Gastrocnemius medialis (tissue), 4 donors: ENCODE data around the gene WDR81.

Experiments used
- CTCF ChIP-seq, 5 experiments: fragments of 450-650 bp in 3 of 5; fragments of 200-600 bp in 2 of 5; sonication (generic) in 2 of 5; IDR thresholded peaks in 4 of 5; conservative IDR thresholded peaks in 1 of 5; 1 replicate in 4 of 5; 2 replicates in 1 of 5; pipeline ENCODE4 v1.5.1; 2016 to 2019; ENCODE audit warnings: antibody characterized with exemption in 5 of 5, mild to moderate bottlenecking in 3 of 5, moderate library complexity in 3 of 5
- POLR2A ChIP-seq, 2 donors: fragments of 450-650 bp; IDR thresholded peaks; one replicate each; pipeline ENCODE4 v1.6.1; 2017; ENCODE audit warnings: antibody characterized with exemption in 2 of 2, mild to moderate bottlenecking in 2 of 2, moderate library complexity in 2 of 2

GRCh38 chr17:1762901-1763898 lies 38.7 kb downstream of the WDR81 start:
- TF ChIP-seq CTCF (IDR thresholded peaks at IDR 0.05 in 4 of 5, conservative IDR thresholded peaks at IDR 0.05 in 1 of 5) = no peak
- TF ChIP-seq POLR2A (IDR thresholded peaks at IDR 0.05) = peak; percentile 45 to 50
